Stimulated activated CD8-positive, alpha-beta memory T cell treated with anti-CD3 and anti-CD28 coated beads, Interleukin-12 subunit alpha, Interleukin-12 subunit beta, amount 100 ng/mL, for 24 hours (primary cell): Measurements from ENCODE around the gene USP24.
"Not testable (repeated sequence)": the region's sequence is repeated elsewhere in the genome, so short reads cannot be mapped to it uniquely, and the experiment has no call there.

Source experiments
- DNase-seq: peaks from one replicate; pipeline ENCODE4 v3.0.0-alpha.2; 2020; ENCODE audit errors: extremely low read depth

The USP24 gene

DNA sequence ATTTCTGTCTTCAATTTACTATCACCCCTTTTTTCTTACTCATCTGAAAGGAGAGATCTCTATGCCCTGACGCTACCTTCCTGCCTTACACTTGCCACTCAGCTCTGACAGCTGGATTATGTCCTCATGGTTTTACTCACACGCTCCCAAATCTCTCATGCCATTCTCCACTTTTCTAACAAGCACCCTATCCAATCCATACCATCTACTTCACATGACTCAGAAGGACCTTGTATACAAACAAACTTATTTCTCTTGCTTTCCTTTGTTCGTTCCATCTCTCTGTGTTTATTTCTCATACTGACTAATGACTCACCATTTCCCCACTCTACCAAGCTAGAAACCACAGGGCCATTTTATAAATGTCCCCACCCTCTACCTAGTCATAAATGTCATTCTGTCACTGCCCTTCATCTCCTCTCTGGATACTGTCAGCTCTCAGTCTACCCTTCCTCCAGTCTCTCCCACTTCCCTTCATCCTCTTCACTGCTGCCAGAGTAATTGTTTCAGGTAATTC lies 87.3 kb downstream of the USP24 start:
- no peak for DNase-seq

DNA sequence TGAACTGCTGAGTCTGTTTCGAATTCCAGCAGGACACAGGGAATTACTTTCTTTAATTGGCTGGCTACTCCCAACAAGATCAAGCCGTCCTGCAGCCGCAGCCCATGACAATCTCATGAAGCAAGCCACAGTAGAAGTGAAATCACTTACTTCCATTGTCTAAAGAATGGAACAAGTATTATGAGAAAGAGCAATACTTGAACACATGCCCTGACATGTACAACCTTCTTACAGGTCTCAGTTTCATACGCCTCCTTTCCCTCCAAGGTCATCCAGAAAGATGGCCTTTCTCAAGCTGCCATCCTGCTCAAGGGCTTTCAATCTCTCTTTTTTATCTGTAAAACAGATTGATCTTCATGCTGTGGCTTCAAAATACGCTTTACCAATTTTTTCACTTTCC lies 90.7 kb downstream of the USP24 start:
- no peak for DNase-seq

DNA sequence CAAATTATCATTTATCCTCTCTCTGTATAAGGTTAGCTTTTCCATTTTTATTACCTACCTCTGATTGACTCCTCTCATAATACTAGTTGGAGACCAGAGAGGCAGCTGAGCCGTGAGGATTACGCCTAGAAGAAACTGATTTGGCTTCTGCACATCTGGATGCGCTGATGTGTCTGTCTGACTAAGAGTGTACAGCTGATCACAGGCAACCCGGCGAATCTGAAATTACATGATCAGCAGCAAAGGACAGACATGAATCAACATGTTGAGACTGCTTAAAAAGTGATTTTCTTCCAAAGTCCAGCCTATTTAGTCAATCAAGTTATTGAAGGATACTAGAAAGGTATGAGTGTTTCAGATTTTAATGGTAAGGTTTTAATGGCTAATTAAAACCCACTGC lies 94.6 kb downstream of the USP24 start:
- DNase-seq = no peak

DNA sequence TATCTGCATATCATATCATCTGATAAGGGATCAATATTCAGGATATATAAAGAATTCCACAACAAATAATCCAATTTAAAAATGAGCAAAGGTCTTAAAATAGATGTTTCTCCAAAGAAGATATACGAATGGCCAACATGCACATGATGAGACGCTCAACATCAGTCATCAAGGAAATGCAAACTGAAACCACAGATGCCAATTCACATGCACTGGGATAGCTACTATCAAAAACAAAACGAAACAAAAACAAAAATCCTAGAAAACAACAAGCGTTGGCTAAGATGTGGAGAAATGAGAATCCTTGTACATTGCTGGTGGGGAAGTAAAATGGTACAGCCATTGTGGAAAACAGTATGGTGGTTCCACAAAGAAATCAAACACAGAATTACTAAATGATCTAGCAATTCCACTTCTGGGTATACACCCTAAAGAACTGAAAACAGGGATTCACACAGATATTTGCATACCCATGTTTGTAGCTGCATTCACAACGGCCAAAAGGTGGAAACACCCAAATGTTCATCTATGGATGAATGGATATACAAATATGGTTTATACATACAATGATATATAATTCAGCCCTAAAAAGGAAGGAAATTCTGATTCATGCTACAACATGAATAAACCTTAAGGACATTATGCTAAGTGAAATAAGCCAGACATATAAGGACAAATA lies 96.4 kb downstream of the USP24 start:
- DNase-seq = no peak

DNA sequence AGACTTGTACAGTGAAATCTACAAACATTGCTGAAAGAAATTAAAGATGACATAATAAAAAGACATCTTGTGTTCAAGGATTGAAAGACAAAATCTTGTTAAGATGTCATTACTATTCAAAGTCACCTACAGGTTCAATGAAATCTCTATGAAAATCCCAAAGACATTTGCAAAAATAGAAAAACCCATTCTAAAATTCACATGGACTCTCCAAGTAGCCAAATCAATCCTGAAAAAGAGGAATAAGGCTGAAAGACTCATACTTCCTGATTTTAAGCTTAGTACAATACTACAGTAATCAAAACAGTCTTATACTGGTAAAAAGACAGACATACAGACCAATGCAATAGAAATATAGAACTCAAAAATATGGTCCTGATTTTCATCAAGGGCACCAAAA lies 97.2 kb downstream of the USP24 start:
- DNase-seq = no peak

DNA sequence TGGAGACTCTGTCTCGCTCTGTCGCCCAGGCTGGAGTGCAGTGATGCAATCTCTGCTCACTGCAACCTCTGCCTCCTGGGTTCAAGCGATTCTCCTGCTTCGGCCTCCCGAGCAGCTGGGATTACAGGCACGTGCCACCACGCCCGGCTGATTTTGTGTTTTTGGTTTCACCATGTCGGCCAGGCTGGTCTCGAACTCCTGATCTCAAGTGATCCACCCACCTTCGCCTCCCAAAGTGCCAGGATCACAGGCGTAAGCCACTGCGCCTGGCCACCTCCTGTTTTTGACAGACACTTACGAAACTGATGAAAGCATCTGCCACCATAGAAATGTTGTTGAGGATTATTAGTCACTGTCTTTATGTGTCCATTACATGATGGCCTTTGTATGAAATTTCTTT lies 106.2 kb downstream of the USP24 start:
- DNase-seq = not testable (repeated sequence)

DNA sequence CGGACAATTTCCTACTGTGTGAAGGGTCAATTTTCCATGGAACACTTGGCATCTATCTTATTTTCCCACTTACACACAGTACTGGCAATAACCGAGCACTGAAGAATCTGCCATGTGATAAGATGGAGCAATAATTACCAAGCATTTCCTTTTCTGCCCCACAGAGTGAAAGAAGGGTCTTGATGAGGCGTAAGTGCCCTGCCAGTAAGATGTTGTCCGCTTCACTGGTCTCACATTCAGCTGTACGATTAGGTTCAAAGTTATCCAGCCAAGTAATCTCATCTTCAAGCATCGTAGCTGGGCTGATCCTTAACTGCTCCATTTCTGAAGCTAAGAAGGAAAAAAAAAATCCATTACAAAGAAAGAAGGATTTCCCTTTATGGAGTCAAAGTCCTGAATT lies 108.1 kb downstream of the USP24 start:
- DNase-seq = no peak

DNA sequence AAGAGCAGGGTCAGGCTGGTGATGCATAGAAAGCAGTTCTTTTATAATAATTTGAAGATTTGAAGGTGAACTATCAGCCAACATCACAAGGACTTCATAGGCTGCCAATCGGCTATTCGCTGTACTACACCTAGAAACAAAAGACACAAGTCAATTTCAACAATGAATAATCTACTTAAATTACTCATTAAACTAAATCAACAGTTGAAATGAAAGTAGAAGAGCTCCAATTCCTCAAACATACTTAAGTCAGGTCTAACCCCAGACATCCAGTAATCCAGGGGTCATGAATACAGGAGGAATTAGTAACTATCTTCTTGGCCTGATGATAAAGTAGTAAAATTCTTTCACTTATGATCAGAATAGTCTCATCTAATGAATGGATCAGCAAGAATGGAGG lies 111.3 kb downstream of the USP24 start:
- DNase-seq = no peak

DNA sequence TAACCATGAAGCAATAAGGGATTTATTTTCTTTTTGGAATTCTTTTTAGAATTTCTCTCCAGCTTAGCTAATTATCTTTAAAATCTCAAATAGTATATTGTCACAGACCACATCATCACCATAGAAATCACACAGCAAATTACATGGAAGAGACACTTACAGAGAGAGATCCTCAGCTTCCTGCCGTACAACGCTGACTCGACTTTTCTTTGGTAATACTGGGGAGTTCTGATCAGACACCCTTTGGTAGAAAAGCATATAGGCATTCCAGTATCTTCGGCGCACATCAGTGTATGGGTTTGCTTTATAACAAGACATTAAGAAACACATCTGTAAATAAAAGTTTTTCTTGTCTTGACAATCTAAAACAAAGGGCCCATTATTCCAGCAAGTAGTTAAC lies 120.1 kb downstream of the USP24 start:
- no peak for DNase-seq

DNA sequence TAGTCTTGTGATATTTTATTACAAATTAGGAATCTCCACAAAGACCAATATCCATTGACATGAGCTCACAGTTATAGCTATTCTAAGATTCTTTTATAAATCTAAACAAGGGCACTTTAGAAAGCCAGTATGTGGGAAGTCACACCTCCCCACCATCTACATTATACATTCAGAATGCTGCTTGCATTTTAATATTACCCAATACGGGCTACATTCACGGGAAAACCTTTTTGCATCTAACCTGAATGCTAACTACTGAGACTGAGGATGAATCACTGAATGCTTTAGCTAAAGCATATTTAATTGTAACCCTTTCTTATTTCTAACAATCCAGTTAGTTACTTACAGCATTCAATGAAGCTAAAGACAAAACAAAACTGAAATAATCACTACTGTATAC lies 122.7 kb downstream of the USP24 start:
- no peak for DNase-seq

DNA sequence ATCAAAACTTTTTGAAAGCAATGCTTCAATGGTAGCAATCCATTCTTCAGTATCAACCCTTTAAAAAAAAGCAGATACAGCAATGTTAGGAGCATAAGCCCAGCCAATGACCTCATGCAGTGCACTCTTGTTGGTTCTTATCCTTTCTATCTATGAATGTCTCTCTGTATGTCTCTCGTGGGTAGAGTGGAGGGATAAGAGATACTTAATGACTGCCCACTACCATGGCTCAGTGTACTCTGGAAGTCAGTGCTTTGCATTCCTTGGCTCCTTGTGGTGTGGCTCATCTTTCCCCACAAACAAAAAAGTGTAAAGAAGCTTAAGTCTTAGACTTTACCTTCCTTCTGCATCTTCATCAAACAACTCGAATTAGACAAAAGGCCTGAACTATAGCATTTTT lies 125.5 kb downstream of the USP24 start:
- no peak for DNase-seq

DNA sequence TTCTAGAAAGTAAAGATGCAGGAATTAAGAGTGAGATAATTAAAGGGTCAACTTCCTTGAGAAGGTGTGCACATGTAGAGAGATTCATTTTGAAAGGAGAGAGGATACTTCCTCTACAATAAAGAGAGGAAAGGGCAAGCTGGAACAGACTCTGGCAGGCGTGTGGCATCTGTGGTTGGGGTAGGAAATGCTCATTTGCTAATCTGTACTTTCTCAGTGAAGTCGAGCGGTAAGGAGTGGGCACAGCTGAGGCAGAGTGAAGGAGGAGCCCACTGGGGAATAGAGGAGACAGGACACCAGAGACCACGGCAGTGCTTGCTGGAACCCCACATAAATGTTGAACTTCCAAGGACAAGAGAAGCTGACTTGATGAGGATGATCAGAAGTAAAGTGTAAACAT lies 126.8 kb downstream of the USP24 start:
- no peak for DNase-seq

DNA sequence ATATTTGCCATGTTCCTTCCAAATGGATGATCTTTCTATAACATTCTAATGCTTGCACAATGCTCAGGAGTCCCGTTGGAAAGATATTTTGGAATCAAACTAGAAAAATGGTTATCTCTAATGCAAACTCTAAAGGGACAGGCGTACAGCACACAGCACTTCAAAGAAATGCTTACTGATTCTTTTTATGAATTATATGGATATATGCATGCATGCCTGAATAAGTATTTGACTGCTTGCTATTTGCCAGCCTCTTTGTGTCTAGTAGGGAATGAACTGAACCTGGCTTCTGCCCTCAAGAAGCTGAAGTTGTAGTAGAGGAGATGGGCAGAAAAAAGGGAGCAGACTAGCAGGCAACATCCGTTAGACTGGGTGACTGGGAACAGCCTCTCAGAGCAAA lies 127.7 kb downstream of the USP24 start:
- DNase-seq = no peak

DNA sequence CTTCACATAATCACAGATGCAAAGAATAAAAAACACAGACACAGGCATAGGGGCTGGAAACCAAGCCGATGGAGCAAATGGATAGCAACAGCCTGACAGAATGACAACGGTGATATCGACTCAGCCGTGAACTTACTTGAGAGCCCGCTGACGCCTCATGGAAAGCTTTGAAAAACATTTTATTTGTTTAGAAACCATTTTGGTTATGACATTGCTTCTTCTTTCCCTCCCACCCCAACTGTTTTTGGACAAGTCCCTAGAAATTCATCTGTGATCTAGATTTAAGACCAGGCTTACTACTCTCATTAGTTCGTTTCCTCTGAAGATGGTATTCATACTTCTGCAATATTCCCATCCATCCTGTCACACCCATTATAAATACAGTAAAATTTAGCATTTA lies 130.9 kb downstream of the USP24 start:
- no peak for DNase-seq

DNA sequence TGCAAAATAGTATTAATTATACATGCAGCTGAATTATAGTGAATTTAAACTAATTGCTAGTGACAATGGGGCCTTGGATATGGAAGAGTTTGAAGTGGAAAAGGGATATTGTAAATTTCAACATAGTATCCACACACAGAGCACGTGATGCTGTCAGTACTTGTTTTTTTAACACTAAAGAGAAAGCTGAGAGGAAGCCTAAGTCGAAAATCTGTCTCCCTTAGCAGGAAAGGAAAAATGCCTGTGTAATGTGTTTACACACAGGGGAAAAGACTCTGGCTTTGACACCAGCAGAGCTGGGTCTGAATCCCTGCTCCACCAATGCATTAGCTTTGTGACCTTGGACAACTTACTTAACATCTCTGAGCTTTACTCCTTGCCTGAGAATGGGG lies 133.3 kb downstream of the USP24 start:
- DNase-seq = no peak

DNA sequence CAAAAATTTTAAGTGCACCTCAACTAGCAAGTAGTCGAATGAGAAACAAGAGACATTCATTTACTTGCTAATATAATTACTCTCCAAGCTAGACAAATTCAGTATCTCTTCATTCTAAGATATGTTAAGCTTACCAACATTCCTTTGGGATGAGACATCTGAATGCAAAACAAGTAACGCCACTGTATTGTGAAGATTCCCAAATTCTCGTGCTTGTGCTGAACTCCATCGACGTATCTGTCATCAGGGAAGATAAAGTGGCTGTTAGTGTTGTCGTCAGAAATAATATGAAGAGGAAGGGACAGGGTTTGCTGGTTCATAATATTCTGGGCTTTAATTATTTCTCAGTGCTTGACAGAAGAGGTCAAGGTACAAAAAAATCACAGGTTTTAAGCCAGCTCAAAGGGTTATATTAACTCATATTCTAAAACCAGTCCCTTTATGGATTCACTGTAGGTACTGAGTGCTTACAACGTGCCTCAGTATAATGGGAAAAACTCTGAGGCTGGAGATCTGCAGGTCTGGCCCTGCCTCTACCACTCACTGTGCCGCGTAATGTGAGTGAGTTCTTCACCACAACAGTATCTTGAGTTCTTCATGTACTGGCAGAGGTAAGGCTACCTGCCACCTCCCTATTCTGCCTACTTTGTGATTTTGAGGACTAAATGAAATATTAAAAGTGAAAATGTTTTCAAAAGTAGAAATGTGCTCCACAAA lies 133.8 kb downstream of the USP24 start:
- DNase-seq = no peak

DNA sequence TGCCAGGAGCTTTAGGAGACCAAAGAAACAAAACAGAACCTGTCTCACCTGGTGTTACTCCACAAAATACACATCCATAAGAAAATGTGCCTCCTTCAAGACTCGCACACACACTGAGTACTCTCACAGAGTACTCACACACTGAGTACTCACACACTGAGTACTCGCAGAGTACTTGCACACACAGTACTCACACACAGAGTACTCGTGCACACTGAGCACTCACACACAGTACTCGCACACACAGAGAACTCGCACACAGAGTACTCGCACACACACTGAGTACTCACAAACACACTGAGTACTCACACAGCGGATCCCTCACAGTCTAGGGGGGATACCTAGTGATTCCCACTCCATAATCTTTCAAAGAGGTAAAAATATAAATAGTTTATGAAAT lies 135.5 kb downstream of the USP24 start:
- DNase-seq = no peak

DNA sequence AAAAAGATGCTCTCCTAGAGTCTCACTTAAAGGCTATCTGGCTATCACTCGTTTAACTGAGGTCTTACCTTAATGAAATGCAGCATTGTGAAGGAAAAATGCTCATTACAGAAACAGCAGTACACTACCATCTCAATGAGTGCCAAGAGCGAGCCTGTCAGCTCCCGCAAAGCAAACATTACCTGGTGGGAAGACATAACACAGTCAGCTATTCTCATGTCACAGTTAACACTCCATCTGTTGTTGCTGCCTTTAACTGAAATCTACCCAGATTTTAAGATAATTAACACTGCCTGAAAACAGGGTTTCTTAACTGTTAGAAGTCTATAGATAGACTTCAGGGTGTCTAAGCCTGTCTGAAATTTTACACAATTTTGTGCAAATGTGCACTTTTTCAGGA lies 136.7 kb downstream of the USP24 start:
- DNase-seq = no peak

DNA sequence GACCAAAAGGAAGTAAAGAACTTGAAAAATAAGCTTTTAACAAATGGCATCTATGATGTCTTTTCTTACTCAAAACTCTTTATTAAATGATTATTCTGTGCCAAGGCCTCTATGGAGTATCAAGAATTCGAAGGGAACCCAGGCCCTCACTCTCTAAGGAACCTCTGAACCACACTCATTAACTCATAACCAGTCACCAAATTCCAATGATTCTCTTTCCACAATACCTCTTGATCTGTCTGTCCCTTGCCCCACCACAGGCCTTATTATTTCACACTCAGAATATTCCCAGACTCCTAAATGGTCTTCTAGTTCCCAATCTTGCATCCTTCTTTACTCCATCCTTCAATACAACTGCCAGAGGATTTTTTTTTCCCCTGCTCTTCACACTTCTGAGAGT lies 138.8 kb downstream of the USP24 start:
- no peak for DNase-seq

DNA sequence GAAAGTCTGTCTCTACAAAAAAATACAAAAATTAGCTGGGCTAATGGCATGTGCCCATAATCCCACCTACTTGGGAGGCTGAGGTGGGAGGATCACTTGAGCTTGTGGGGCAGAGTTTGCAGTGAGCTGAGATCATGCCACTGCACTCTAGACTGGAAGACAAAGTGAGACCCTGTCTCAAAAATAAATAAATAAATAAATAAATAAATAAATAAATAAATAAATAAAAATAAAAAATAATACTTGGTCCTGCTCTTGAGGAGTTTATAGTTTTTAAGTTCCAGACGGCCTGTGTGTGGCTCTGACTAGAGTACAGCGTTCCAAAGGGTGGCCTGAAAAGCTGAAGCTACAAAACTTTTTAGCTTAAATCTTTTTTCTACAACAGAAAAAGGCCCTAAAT lies 140.7 kb downstream of the USP24 start:
- no peak for DNase-seq

DNA sequence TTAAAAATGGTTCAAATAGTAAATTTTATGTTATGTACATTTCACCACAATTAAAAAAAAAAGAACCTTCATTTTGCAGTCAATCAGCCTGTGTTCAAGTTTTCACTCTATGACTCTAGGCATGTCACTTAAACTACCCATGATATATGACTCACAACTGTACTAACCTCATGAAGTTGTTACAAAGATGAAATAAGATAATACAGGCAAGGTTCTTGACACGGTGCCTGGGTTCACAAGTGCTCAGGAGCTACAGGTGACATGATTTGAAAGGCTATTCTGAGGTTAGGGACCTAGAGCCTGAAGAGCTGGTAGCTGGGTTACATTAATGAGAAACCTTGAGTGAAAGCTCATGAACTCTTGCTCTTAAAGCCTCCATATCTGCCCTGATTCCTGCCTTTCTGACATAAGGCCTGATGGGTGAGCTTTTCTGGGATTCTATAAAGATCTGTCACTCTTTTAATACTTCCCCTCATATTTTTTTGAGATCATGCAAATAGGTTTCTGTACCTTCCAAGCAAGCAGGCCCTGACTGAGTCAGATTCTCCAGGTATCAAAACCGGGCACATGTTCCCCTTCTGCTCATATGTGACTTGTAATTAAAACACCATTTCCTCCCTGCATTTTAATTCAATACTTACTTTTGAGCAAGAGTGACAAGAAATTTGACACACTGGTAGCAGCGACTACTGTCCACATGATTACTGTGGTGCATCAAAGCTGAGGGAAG lies 141.8 kb downstream of the USP24 start:
- DNase-seq = no peak

DNA sequence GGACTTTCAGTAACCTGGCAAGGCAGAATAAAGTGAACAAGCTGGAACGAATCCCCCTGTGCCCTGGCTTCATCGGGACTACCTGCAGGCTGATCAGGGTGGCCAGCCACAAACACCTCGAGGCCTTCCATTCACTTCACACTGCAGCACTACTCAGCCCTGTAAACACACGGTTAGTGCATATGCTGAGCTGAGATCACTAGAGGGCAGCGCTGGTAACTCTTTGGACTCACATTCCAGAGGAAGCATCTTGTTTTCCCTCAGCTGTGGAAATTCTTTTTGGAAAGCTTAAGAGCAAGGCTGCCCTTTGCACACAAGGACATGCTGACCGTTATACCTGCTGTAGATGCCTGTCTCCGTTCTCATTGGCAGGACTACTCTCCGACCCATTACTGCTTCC lies 143.7 kb downstream of the USP24 start:
- no peak for DNase-seq
